ENCODE measurements around the gene TYW1. TPM values are rescaled to one million over a fixed set of nuclear protein-coding genes. Genes with fewer than 3 reads are reported as not detected.
"Not testable (repeated sequence)": the region's sequence is repeated elsewhere in the genome, so short reads cannot be mapped to it uniquely, and the experiment has no call there.

The TYW1 gene
- polyA plus RNA-seq, 6 donors from 2014 or later, result 14.7 to 29.2 (median 19.2) TPM

GRCh38 chr7:67040832-67041231 lies 44.2 kb downstream of the TYW1 start:
- not testable (repeated sequence) for H3K4me3 Mint-ChIP-seq; H3K9me3 Mint-ChIP-seq; H3K27ac Mint-ChIP-seq; DNase-seq; ATAC-seq (ENCODE audit: low read depth in 2 of 2); H3K36me3 Mint-ChIP-seq; H3K27me3 Mint-ChIP-seq
- peaks cover 3 to 12% (median 9%) of the 10 kb centered on the region in 3 donors for H3K4me1 Mint-ChIP-seq

- H3K36me3 Mint-ChIP-seq; H3K27me3 Mint-ChIP-seq; H3K4me3 Mint-ChIP-seq; H3K9me3 Mint-ChIP-seq; ATAC-seq (ENCODE audit: low read depth in 2 of 2); DNase-seq: not testable (repeated sequence)
- Mint-ChIP-seq H3K4me1 (peaks cover 3 to 12% (median 9%) of the 10 kb centered on the region in 3 donors), H3K27ac (peak overlapping the region in 1 of 6 donors; percentile 80)
These were observed 46.3 kb downstream of the TYW1 start for GRCh38 chr7:67042781-67043558.

- H3K36me3 Mint-ChIP-seq; H3K4me3 Mint-ChIP-seq; H3K9me3 Mint-ChIP-seq; H3K27ac Mint-ChIP-seq; H3K27me3 Mint-ChIP-seq; ATAC-seq (ENCODE audit: low read depth in 2 of 2); DNase-seq: not testable (repeated sequence)
- H3K4me1 Mint-ChIP-seq, result peaks cover 5 to 12% (median 9%) of the 10 kb centered on the region in 3 donors
These were observed 46.9 kb downstream of the TYW1 start for GRCh38 chr7:67043559-67043930.

GRCh38 chr7:67045496-67045995 lies 48.9 kb downstream of the TYW1 start:
- no peak overlapping the region for H3K27ac Mint-ChIP-seq
- no peaks in the 10 kb centered on the region for H3K36me3 Mint-ChIP-seq
- peaks cover 6 to 22% (median 9%) of the 10 kb centered on the region in 3 donors for H3K4me1 Mint-ChIP-seq
- no peaks in the 10 kb centered on the region for H3K27me3 Mint-ChIP-seq
- H3K4me3 Mint-ChIP-seq, result no peak overlapping the region
- ATAC-seq (ENCODE audit: low read depth in 2 of 2), result no peak
- no peak for DNase-seq
- H3K9me3 Mint-ChIP-seq, result no peaks in the 10 kb centered on the region

- not testable (repeated sequence) for ATAC-seq (ENCODE audit: low read depth in 2 of 2); H3K27me3 Mint-ChIP-seq; H3K9me3 Mint-ChIP-seq; H3K4me3 Mint-ChIP-seq; DNase-seq
- Mint-ChIP-seq H3K36me3 (peaks cover 9 to 11% of the 10 kb centered on the region in 2 donors), H3K27ac (peak overlapping the region in 1 of 6 donors; percentile 36), H3K4me1 (peaks cover 9 to 15% (median 9%) of the 10 kb centered on the region in 3 donors)
These were observed 50.2 kb downstream of the TYW1 start for GRCh38 chr7:67046819-67047218.

GRCh38 chr7:67049908-67050307 lies 53.3 kb downstream of the TYW1 start:
- not testable (repeated sequence) for H3K9me3 Mint-ChIP-seq; DNase-seq; ATAC-seq (ENCODE audit: low read depth in 2 of 2); H3K4me3 Mint-ChIP-seq; H3K27me3 Mint-ChIP-seq
- peaks cover 5 to 10% (median 9%) of the 10 kb centered on the region in 3 donors for H3K4me1 Mint-ChIP-seq
- H3K27ac Mint-ChIP-seq, result peak overlapping the region in 1 of 6 donors; percentile 69
- peaks cover 19 to 34% of the 10 kb centered on the region in 2 donors for H3K36me3 Mint-ChIP-seq

- H3K4me1 Mint-ChIP-seq, result peaks cover 4 to 10% (median 5%) of the 10 kb centered on the region in 3 donors
- H3K27ac Mint-ChIP-seq; ATAC-seq (ENCODE audit: low read depth in 2 of 2); H3K9me3 Mint-ChIP-seq; H3K4me3 Mint-ChIP-seq; H3K27me3 Mint-ChIP-seq; DNase-seq: not testable (repeated sequence)
- peaks cover 19 to 35% of the 10 kb centered on the region in 2 donors for H3K36me3 Mint-ChIP-seq
These were observed 55.5 kb downstream of the TYW1 start for GRCh38 chr7:67052161-67052560.

GRCh38 chr7:67056683-67057082 lies 60.0 kb downstream of the TYW1 start:
- Mint-ChIP-seq H3K27ac (no peak overlapping the region), H3K4me3 (no peak overlapping the region), H3K4me1 (peaks cover 0 to 8% (median 0%) of the 10 kb centered on the region in 3 donors), H3K36me3 (peaks cover 17 to 32% of the 10 kb centered on the region in 2 donors), H3K27me3 (no peaks in the 10 kb centered on the region), H3K9me3 (peaks cover 5 to 8% (median 5%) of the 10 kb centered on the region in 7 donors)
- DNase-seq (no peak), ATAC-seq (ENCODE audit: low read depth in 2 of 2) (no peak)

GRCh38 chr7:67061321-67061720 lies 64.7 kb downstream of the TYW1 start:
- not testable (repeated sequence) for DNase-seq; H3K4me1 Mint-ChIP-seq; H3K27me3 Mint-ChIP-seq; ATAC-seq (ENCODE audit: low read depth in 2 of 2); H3K9me3 Mint-ChIP-seq; H3K27ac Mint-ChIP-seq; H3K4me3 Mint-ChIP-seq
- peaks cover 23% of the 10 kb centered on the region in 2 donors for H3K36me3 Mint-ChIP-seq

- not testable (repeated sequence) for H3K4me1 Mint-ChIP-seq; H3K4me3 Mint-ChIP-seq; H3K27ac Mint-ChIP-seq; H3K27me3 Mint-ChIP-seq; H3K9me3 Mint-ChIP-seq; DNase-seq; ATAC-seq (ENCODE audit: low read depth in 2 of 2)
- peaks cover 23 to 32% of the 10 kb centered on the region in 2 donors for H3K36me3 Mint-ChIP-seq
These were observed 66.2 kb downstream of the TYW1 start for GRCh38 chr7:67062802-67063201.

GRCh38 chr7:67066950-67067622 lies 70.5 kb downstream of the TYW1 start:
- ATAC-seq (ENCODE audit: low read depth in 2 of 2); H3K4me3 Mint-ChIP-seq; H3K4me1 Mint-ChIP-seq; H3K27me3 Mint-ChIP-seq; H3K27ac Mint-ChIP-seq; DNase-seq: not testable (repeated sequence)
- Mint-ChIP-seq H3K36me3 (peaks cover 45 to 53% of the 10 kb centered on the region in 2 donors), H3K9me3 (peaks cover 6 to 26% (median 8%) of the 10 kb centered on the region in 7 donors)

- DNase-seq; H3K27me3 Mint-ChIP-seq; H3K4me3 Mint-ChIP-seq; ATAC-seq (ENCODE audit: low read depth in 2 of 2); H3K27ac Mint-ChIP-seq: not testable (repeated sequence)
- Mint-ChIP-seq H3K36me3 (peaks cover 28 to 54% of the 10 kb centered on the region in 2 donors), H3K9me3 (peaks cover 0 to 64% (median 49%) of the 10 kb centered on the region in 7 donors), H3K4me1 (peaks cover 0 to 10% (median 6%) of the 10 kb centered on the region in 3 donors)
These were observed 79.5 kb downstream of the TYW1 start for GRCh38 chr7:67076120-67076519.

- Mint-ChIP-seq H3K36me3 (peaks cover 50 to 66% of the 10 kb centered on the region in 2 donors), H3K4me1 (peaks cover 11 to 15% (median 13%) of the 10 kb centered on the region in 3 donors), H3K9me3 (peaks cover 6 to 37% (median 28%) of the 10 kb centered on the region in 7 donors)
- H3K27ac Mint-ChIP-seq; H3K4me3 Mint-ChIP-seq; ATAC-seq (ENCODE audit: low read depth in 2 of 2); H3K27me3 Mint-ChIP-seq; DNase-seq: not testable (repeated sequence)
These were observed 86.2 kb downstream of the TYW1 start for GRCh38 chr7:67082880-67083279.

Measured in naive B cell (primary cell).